ENCODE results near the gene HELB. TPM values are rescaled to one million over a fixed set of nuclear protein-coding genes. Genes with fewer than 3 reads are reported as not detected.

Gene HELB
- total RNA-seq, 6 experiments from 2014 or later: 1.5 to 4.2 (median 3.3) TPM

DNA sequence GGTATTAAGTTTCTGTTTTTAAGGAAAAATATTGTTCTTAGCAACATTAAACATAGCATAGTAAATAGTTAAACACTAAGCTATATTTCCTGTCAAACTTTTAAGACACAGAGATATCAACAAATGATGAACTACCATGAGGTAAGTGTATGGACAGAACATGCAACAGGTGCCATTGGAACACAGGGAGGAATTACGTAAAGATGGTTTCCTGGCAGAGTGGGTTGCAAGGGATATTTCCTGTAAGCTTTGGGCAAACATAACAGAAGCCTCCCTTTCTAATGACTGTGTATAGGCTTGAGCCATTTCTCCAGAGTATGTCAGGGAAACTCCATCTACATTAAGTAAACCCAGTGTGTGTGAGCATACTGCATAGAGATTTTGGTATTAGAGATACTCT lies 31.7 kb upstream of the HELB start:
- H3K27me3 ChIP-seq: no peaks in the 10 kb centered on the region
- intact Hi-C loops (cut with DNase I): loop anchor here in 1 of 2 donors (10.0 kb wide), 1 partner anchor 134 kb away; no protein-coding TSS in a partner anchor
- TF ChIP-seq, protein P1, sequence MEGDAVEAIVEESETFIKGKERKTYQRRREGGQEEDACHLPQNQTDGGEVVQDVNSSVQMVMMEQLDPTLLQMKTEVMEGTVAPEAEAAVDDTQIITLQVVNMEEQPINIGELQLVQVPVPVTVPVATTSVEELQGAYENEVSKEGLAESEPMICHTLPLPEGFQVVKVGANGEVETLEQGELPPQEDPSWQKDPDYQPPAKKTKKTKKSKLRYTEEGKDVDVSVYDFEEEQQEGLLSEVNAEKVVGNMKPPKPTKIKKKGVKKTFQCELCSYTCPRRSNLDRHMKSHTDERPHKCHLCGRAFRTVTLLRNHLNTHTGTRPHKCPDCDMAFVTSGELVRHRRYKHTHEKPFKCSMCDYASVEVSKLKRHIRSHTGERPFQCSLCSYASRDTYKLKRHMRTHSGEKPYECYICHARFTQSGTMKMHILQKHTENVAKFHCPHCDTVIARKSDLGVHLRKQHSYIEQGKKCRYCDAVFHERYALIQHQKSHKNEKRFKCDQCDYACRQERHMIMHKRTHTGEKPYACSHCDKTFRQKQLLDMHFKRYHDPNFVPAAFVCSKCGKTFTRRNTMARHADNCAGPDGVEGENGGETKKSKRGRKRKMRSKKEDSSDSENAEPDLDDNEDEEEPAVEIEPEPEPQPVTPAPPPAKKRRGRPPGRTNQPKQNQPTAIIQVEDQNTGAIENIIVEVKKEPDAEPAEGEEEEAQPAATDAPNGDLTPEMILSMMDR (IDR thresholded peaks at IDR 0.05): no peak
- no peak for TF ChIP-seq POLR2A (IDR thresholded peaks at IDR 0.05)

DNA sequence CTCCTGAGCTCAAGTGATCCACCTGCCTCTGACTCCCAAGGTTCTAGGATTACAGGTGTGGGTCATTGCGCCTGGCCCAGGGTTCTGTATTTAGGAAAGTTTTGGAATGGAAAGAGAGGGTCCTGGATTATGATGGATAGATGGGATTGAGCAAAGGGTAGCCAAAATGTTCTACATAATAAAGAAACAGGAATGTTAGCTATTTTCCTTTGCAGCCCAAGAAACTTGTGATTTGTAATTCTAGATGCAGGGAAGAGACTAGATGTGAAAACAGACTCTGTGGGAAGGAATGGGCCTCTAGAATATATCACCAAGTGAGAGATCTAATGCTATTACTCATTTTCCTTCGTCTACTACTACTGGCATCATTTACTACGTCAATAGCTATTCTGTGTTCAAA lies 29.6 kb upstream of the HELB start:
- Histone ChIP-seq H3K4me1 (no peaks in the 10 kb centered on the region), H3K4me3 (no peak overlapping the region), H3K27me3 (no peaks in the 10 kb centered on the region), H3K27ac (no peak overlapping the region), H3K9me3 (no peaks in the 10 kb centered on the region), H3K36me3 (no peaks in the 10 kb centered on the region)
- DNase-seq (no peak), ATAC-seq (no peak)
- intact Hi-C loops (cut with DNase I): loop anchor here in 1 of 2 donors (10.0 kb wide), 1 partner anchor 132 kb away; no protein-coding TSS in a partner anchor
- 60% methylated on average over 3 of the region's 3 CpGs for WGBS (ENCODE audit: insufficient coverage, low coverage, low lambda C conversion rate, missing lambda C conversion rate)
- TF ChIP-seq, protein P1 (IDR thresholded peaks at IDR 0.05): no peak
- no peak for TF ChIP-seq POLR2A (IDR thresholded peaks at IDR 0.05)

More for the DNA sequence above, 31.7 kb upstream of the HELB start:
- H3K4me1 ChIP-seq: no peaks in the 10 kb centered on the region
- no peaks in the 10 kb centered on the region for H3K36me3 ChIP-seq
- WGBS (ENCODE audit: insufficient coverage, low coverage, low lambda C conversion rate, missing lambda C conversion rate): 63% methylated on average over 1 of the region's 1 CpG
- H3K27ac ChIP-seq: no peak overlapping the region
- H3K9me3 ChIP-seq: no peaks in the 10 kb centered on the region
- DNase-seq (no peak), ATAC-seq (peak in 1 of 4 donors; percentile 34)
- no peak overlapping the region for H3K4me3 ChIP-seq

GRCh38 chr12:66273147-66273546 lies 29.1 kb upstream of the HELB start:
- intact Hi-C loops (cut with DNase I): loop anchor here in 1 of 2 donors (10.0 kb wide), 1 partner anchor 132 kb away; no protein-coding TSS in a partner anchor
- Histone ChIP-seq H3K36me3 (no peaks in the 10 kb centered on the region), H3K4me3 (no peak overlapping the region), H3K9me3 (no peaks in the 10 kb centered on the region), H3K4me1 (no peaks in the 10 kb centered on the region), H3K27ac (no peak overlapping the region), H3K27me3 (no peaks in the 10 kb centered on the region)
- 33% methylated on average over 1 of the region's 1 CpG for WGBS (ENCODE audit: insufficient coverage, low coverage, low lambda C conversion rate, missing lambda C conversion rate)
- no peak for ATAC-seq
- no peak for TF ChIP-seq POLR2A (IDR thresholded peaks at IDR 0.05)
- TF ChIP-seq, protein P1 (IDR thresholded peaks at IDR 0.05): no peak
- DNase-seq: no peak

DNA sequence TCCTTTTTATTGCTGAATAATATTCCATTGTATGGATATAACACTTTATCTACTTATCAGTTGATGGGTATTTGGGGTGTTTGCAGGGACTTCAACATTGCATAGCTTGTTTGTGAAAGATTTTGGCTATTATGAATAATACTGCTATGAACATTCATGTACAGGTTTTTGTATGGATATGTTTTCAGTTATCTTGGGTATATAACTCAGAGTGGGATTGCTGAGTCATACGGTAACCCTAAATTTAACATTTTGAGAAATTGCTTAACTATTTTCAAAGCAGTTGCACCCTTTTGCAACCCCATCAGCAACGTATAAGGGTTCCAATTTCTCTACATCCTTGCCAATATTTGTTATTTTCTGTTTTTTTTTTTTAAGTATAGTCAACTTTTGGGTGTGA lies 27.3 kb upstream of the HELB start:
- no peak for TF ChIP-seq POLR2A (IDR thresholded peaks at IDR 0.05)
- TF ChIP-seq, protein P1 (IDR thresholded peaks at IDR 0.05): no peak
- Histone ChIP-seq H3K27ac (no peak overlapping the region), H3K9me3 (no peaks in the 10 kb centered on the region), H3K4me3 (no peak overlapping the region), H3K27me3 (no peaks in the 10 kb centered on the region), H3K4me1 (no peaks in the 10 kb centered on the region), H3K36me3 (no peaks in the 10 kb centered on the region)
- no peak for DNase-seq
- 51% methylated on average over 2 of the region's 2 CpGs for WGBS (ENCODE audit: insufficient coverage, low coverage, low lambda C conversion rate, missing lambda C conversion rate)
- ATAC-seq: no peak
- intact Hi-C loops (cut with DNase I): loop anchor here in 1 of 2 donors (10.0 kb wide), 1 partner anchor 130 kb away; no protein-coding TSS in a partner anchor

Data from right lobe of liver (tissue), 6 donors.